IPS DF 6.9 (cell line): ENCODE data around the gene PRKAG2.

Source experiments
- DNase-seq: peaks from one replicate; pipeline ENCODE4 v3.0.0-alpha.2; 2013; ENCODE audit warnings: low read depth, low spot score
- H3K27ac ChIP-seq: one replicate; pipeline ENCODE4 v1.5.1; 2013; ENCODE audit warnings: low read length, control low read depth
- H3K27me3 ChIP-seq: 2 replicates; pipeline ENCODE4 v1.6.1; 2013; ENCODE audit warnings: mild to moderate bottlenecking, low read length; ENCODE audit not compliant: control insufficient read depth, insufficient read depth
- H3K36me3 ChIP-seq: 2 replicates; pipeline ENCODE4 v1.6.1; 2013; ENCODE audit warnings: low read length; ENCODE audit not compliant: control insufficient read depth, insufficient read depth
- H3K4me1 ChIP-seq: 2 replicates; pipeline ENCODE4 v1.6.1; 2013; ENCODE audit warnings: low read length; ENCODE audit not compliant: control insufficient read depth, insufficient read depth
- H3K4me3 ChIP-seq: 2 replicates; pipeline ENCODE4 v1.5.1; 2013; ENCODE audit warnings: mild to moderate bottlenecking, low read length
- H3K9me3 ChIP-seq: 2 replicates; pipeline ENCODE4 v1.6.1; 2013; ENCODE audit warnings: low read length, inconsistent platforms; ENCODE audit not compliant: control insufficient read depth, insufficient read depth
- WGBS: extraction: QIAGEN DNeasy Blood & Tissue Kit; methylation state at CpG from one replicate; pipeline ENCODE4 v1.1.7; 2013; ENCODE audit warnings: mixed read lengths, missing lambda C conversion rate; ENCODE audit not compliant: insufficient read length, insufficient coverage; 5-methylcytosine and 5-hydroxymethylcytosine counted together

PRKAG2 gene

GRCh38 chr7:151735186-151735850, 141.6 kb downstream of the PRKAG2 start:
- no peak overlapping the region for H3K27ac ChIP-seq
- no CpG with 5 or more reads among the region's 9 CpGs for WGBS
- no peaks in the 10 kb centered on the region for H3K36me3 ChIP-seq
- no peak for DNase-seq
- peaks cover 5% of the 10 kb centered on the region for H3K4me1 ChIP-seq
- no peak overlapping the region for H3K4me3 ChIP-seq
- H3K27me3 ChIP-seq = no peaks in the 10 kb centered on the region
- H3K9me3 ChIP-seq = no peaks in the 10 kb centered on the region

GRCh38 chr7:151732834-151733592, 143.9 kb downstream of the PRKAG2 start:
- no peaks in the 10 kb centered on the region for H3K36me3 ChIP-seq
- no peak overlapping the region for H3K4me3 ChIP-seq
- no peak for DNase-seq
- H3K4me1 ChIP-seq = peaks cover 5% of the 10 kb centered on the region
- H3K27ac ChIP-seq = no peak overlapping the region
- no CpG with 5 or more reads among the region's 9 CpGs for WGBS
- H3K9me3 ChIP-seq = no peaks in the 10 kb centered on the region
- no peaks in the 10 kb centered on the region for H3K27me3 ChIP-seq

- no peaks in the 10 kb centered on the region for H3K27me3 ChIP-seq
- H3K4me3 ChIP-seq = no peak overlapping the region
- no CpG with 5 or more reads among the region's 13 CpGs for WGBS
- H3K36me3 ChIP-seq = no peaks in the 10 kb centered on the region
- H3K4me1 ChIP-seq = peaks cover 5% of the 10 kb centered on the region
- no peak for DNase-seq
- H3K27ac ChIP-seq = no peak overlapping the region
- H3K9me3 ChIP-seq = no peaks in the 10 kb centered on the region
These were observed 144.6 kb downstream of the PRKAG2 start for GRCh38 chr7:151732292-151732691.

GRCh38 chr7:151731022-151731441, 145.9 kb downstream of the PRKAG2 start:
- no peak for DNase-seq
- Histone ChIP-seq H3K4me3 (no peak overlapping the region), H3K27ac (no peak overlapping the region), H3K36me3 (no peaks in the 10 kb centered on the region), H3K4me1 (peaks cover 5% of the 10 kb centered on the region; the same call in 1 of the 2 replicates), H3K9me3 (no peaks in the 10 kb centered on the region), H3K27me3 (no peaks in the 10 kb centered on the region)
- no CpG with 5 or more reads among the region's 8 CpGs for WGBS

- H3K4me3 ChIP-seq = no peak overlapping the region
- no peaks in the 10 kb centered on the region for H3K9me3 ChIP-seq
- H3K27me3 ChIP-seq = no peaks in the 10 kb centered on the region
- no peaks in the 10 kb centered on the region for H3K36me3 ChIP-seq
- H3K4me1 ChIP-seq = peaks cover 3% of the 10 kb centered on the region; the same call in 1 of the 2 replicates
- no peak for DNase-seq
- no peak overlapping the region for H3K27ac ChIP-seq
- no CpG with 5 or more reads among the region's 9 CpGs for WGBS
These were observed 146.3 kb downstream of the PRKAG2 start for GRCh38 chr7:151730591-151730990.

GRCh38 chr7:151729521-151729921, 147.4 kb downstream of the PRKAG2 start:
- H3K27me3 ChIP-seq = no peaks in the 10 kb centered on the region
- H3K4me3 ChIP-seq = no peak overlapping the region
- no peaks in the 10 kb centered on the region for H3K4me1 ChIP-seq
- WGBS = no CpG with 5 or more reads among the region's 15 CpGs
- no peaks in the 10 kb centered on the region for H3K9me3 ChIP-seq
- no peak for DNase-seq
- no peaks in the 10 kb centered on the region for H3K36me3 ChIP-seq
- no peak overlapping the region for H3K27ac ChIP-seq

- Histone ChIP-seq H3K4me1 (no peaks in the 10 kb centered on the region), H3K4me3 (no peak overlapping the region), H3K9me3 (no peaks in the 10 kb centered on the region), H3K27me3 (no peaks in the 10 kb centered on the region), H3K27ac (no peak overlapping the region), H3K36me3 (no peaks in the 10 kb centered on the region)
- no peak for DNase-seq
- no CpG with 5 or more reads among the region's 14 CpGs for WGBS
These were observed 148.2 kb downstream of the PRKAG2 start for GRCh38 chr7:151728746-151729145.

- no peaks in the 10 kb centered on the region for H3K9me3 ChIP-seq
- no peak overlapping the region for H3K27ac ChIP-seq
- WGBS = no CpG with 5 or more reads among the region's 8 CpGs
- H3K36me3 ChIP-seq = no peaks in the 10 kb centered on the region
- no peak overlapping the region for H3K4me3 ChIP-seq
- H3K4me1 ChIP-seq = no peaks in the 10 kb centered on the region
- no peak for DNase-seq
- H3K27me3 ChIP-seq = no peaks in the 10 kb centered on the region
These were observed 148.6 kb downstream of the PRKAG2 start for GRCh38 chr7:151728286-151728660.

DNA sequence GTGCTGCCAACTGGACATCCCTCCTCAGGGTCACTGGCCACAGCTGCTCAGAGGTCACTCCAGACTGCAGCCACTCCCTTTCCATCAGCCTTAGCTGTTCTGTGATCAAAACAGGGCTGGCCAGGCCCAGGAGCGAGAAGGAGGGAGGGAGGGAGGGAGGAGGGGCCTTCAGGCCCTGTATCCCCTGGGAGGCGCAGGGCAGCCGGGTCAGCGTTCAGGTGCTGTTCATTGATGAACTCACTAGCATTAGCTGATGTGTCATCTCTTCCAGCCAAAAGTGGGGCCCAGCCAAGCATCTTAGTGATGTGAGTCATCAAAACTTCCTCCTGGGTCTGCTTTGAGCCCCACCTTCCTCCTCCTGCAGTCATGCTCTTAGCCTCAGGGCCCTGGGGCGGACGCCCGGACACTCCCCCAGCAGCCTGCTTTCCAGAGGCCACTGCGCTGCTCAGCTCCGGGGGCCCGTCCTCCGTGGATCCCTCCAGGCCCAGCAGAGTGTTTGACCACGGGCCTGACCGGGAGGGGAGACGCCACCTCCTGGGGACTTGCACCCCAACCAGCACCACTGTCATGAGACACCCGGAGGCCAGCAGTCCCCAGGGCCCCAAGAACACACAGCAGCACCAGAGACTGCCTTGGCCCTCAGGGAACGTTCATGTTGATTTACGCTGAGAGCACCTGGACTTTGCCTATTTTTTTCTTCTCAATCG, 149.2 kb downstream of the PRKAG2 start:
- H3K27ac ChIP-seq = no peak overlapping the region
- no peak for DNase-seq
- no CpG with 5 or more reads among the region's 18 CpGs for WGBS
- H3K4me3 ChIP-seq = no peak overlapping the region
- no peaks in the 10 kb centered on the region for H3K9me3 ChIP-seq
- no peaks in the 10 kb centered on the region for H3K27me3 ChIP-seq
- H3K36me3 ChIP-seq = no peaks in the 10 kb centered on the region
- H3K4me1 ChIP-seq = no peaks in the 10 kb centered on the region

GRCh38 chr7:151726652-151727578, 150.0 kb downstream of the PRKAG2 start:
- H3K27me3 ChIP-seq = no peaks in the 10 kb centered on the region
- no peaks in the 10 kb centered on the region for H3K36me3 ChIP-seq
- H3K27ac ChIP-seq = no peak overlapping the region
- no peak overlapping the region for H3K4me3 ChIP-seq
- H3K4me1 ChIP-seq = no peaks in the 10 kb centered on the region
- DNase-seq = no peak
- WGBS = no CpG with 5 or more reads among the region's 23 CpGs
- no peaks in the 10 kb centered on the region for H3K9me3 ChIP-seq
